ENCODE measurements around the gene C6orf89. TPM values are rescaled to one million over a fixed set of nuclear protein-coding genes. Genes with fewer than 3 reads are reported as not detected.

The C6orf89 gene
- polyA plus RNA-seq, 1 donor from 2014 or later, result 24.6 TPM

- H3K9me3 ChIP-seq (ENCODE audit: low read length), result no peaks in the 10 kb centered on the region
- no peaks in the 10 kb centered on the region for H3K79me2 ChIP-seq (replicated peaks; ENCODE audit: insufficient read depth, low read length)
- no peak overlapping the region for H3K27ac ChIP-seq (ENCODE audit: low read length)
- no peaks in the 10 kb centered on the region for H3K9me2 ChIP-seq (ENCODE audit: insufficient read depth, low read length)
- no peaks in the 10 kb centered on the region for H3K36me3 ChIP-seq (ENCODE audit: insufficient read depth, low read length)
- H3K9ac ChIP-seq (ENCODE audit: low read length), result no peak overlapping the region
- TF ChIP-seq RAD21 (conservative IDR thresholded peaks at IDR 0.05) (peak; percentile 94), SMC3 (conservative IDR thresholded peaks at IDR 0.05; ENCODE audit: poor library complexity) (peak; percentile 94), CTCF (IDR thresholded peaks at IDR 0.05; ENCODE audit: poor library complexity, severe bottlenecking) (peak; percentile 94), TAF1 (IDR thresholded peaks at IDR 0.05; ENCODE audit: low read depth) (no peak), EP300 (conservative IDR thresholded peaks at IDR 0.05; ENCODE audit: poor library complexity, severe bottlenecking) (no peak)
- H3K4me2 ChIP-seq (ENCODE audit: low read length), result no peak overlapping the region
- no peak overlapping the region for H2AFZ ChIP-seq (ENCODE audit: low read depth, low read length)
- no peaks in the 10 kb centered on the region for H4K20me1 ChIP-seq (ENCODE audit: insufficient read depth)
- no peak overlapping the region for H3K4me3 ChIP-seq (ENCODE audit: low read length)
- no peaks in the 10 kb centered on the region for H3F3A ChIP-seq (ENCODE audit: insufficient read depth, low read length, poor library complexity, severe bottlenecking)
- H3K27me3 ChIP-seq (ENCODE audit: insufficient read depth, low read depth, low read length), result no peaks in the 10 kb centered on the region
Measured at GRCh38 chr6:36851149-36851614, 34.6 kb upstream of the C6orf89 start.

GRCh38 chr6:36851626-36852025 lies 34.1 kb upstream of the C6orf89 start:
- H3K4me2 ChIP-seq (ENCODE audit: low read length), result no peak overlapping the region
- H3K79me2 ChIP-seq (replicated peaks; ENCODE audit: insufficient read depth, low read length), result no peaks in the 10 kb centered on the region
- TF ChIP-seq TAF1 (IDR thresholded peaks at IDR 0.05; ENCODE audit: low read depth) (no peak), RAD21 (conservative IDR thresholded peaks at IDR 0.05) (no peak), EP300 (conservative IDR thresholded peaks at IDR 0.05; ENCODE audit: poor library complexity, severe bottlenecking) (no peak), EZH2 (IDR thresholded peaks at IDR 0.05; ENCODE audit: borderline replicate concordance, insufficient read depth, low read length, poor library complexity, severe bottlenecking) (no peak), SMC3 (conservative IDR thresholded peaks at IDR 0.05; ENCODE audit: poor library complexity) (no peak), CTCF (IDR thresholded peaks at IDR 0.05; ENCODE audit: poor library complexity, severe bottlenecking) (no peak), REST (IDR thresholded peaks at IDR 0.05; ENCODE audit: borderline replicate concordance) (no peak), MXI1 (conservative IDR thresholded peaks at IDR 0.05; ENCODE audit: poor library complexity, severe bottlenecking) (no peak), POLR2AphosphoS5 (IDR thresholded peaks at IDR 0.05) (no peak)
- no peaks in the 10 kb centered on the region for H3F3A ChIP-seq (ENCODE audit: insufficient read depth, low read length, poor library complexity, severe bottlenecking)
- H4K20me1 ChIP-seq (ENCODE audit: insufficient read depth), result no peaks in the 10 kb centered on the region
- H3K9me3 ChIP-seq (ENCODE audit: low read length), result no peaks in the 10 kb centered on the region
- H3K9me2 ChIP-seq (ENCODE audit: insufficient read depth, low read length), result no peaks in the 10 kb centered on the region
- H3K9ac ChIP-seq (ENCODE audit: low read length), result no peak overlapping the region
- no peaks in the 10 kb centered on the region for H3K27me3 ChIP-seq (ENCODE audit: insufficient read depth, low read depth, low read length)
- H3K36me3 ChIP-seq (ENCODE audit: insufficient read depth, low read length), result no peaks in the 10 kb centered on the region
- H2AFZ ChIP-seq (ENCODE audit: low read depth, low read length), result no peak overlapping the region
- H3K4me3 ChIP-seq (ENCODE audit: low read length), result no peak overlapping the region
- no peak overlapping the region for H3K27ac ChIP-seq (ENCODE audit: low read length)

Data from neural cell (in vitro differentiated cells).